Measurements from ENCODE around the gene TMED7.

Gene TMED7

DNA sequence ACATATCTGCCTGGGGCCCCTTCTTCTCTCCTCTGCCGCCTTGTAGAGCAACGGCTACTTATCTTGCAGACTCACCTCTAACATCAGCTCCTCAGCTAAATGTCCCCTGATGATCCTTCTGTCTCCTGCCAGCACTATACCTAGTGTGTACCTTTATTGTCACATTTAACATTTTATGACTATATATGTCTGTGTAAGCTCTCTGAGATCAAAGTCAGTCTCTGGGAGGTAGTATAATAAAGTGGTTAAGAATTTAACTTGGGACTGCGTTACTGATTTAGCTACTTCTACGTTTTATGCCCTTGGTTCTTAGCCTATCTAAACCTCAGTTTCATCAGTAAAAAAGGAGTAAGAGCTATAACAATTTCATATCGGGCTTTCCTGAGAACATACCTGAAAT is 2.2 kb downstream of the TMED7 start:
- no peak for TF ChIP-seq ZBTB7A (IDR thresholded peaks at IDR 0.05; ENCODE audit: low read depth)
- TF ChIP-seq TAF1 (IDR thresholded peaks at IDR 0.05; ENCODE audit: low read depth), result no peak
- no peak for TF ChIP-seq RAD21 (IDR thresholded peaks at IDR 0.05; ENCODE audit: low read depth)
- TF ChIP-seq, protein P1, sequence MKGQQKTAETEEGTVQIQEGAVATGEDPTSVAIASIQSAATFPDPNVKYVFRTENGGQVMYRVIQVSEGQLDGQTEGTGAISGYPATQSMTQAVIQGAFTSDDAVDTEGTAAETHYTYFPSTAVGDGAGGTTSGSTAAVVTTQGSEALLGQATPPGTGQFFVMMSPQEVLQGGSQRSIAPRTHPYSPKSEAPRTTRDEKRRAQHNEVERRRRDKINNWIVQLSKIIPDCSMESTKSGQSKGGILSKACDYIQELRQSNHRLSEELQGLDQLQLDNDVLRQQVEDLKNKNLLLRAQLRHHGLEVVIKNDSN (IDR thresholded peaks at IDR 0.05), result no peak
- no peak for TF ChIP-seq NFIC (IDR thresholded peaks at IDR 0.05)
- no peak for TF ChIP-seq TEAD4 (IDR thresholded peaks at IDR 0.05)
- TF ChIP-seq, protein P2, sequence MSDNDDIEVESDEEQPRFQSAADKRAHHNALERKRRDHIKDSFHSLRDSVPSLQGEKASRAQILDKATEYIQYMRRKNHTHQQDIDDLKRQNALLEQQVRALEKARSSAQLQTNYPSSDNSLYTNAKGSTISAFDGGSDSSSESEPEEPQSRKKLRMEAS (IDR thresholded peaks at IDR 0.05), result no peak
- no peak for TF ChIP-seq EP300 (IDR thresholded peaks at IDR 0.05; ENCODE audit: borderline replicate concordance)
- TF ChIP-seq, protein P3, sequence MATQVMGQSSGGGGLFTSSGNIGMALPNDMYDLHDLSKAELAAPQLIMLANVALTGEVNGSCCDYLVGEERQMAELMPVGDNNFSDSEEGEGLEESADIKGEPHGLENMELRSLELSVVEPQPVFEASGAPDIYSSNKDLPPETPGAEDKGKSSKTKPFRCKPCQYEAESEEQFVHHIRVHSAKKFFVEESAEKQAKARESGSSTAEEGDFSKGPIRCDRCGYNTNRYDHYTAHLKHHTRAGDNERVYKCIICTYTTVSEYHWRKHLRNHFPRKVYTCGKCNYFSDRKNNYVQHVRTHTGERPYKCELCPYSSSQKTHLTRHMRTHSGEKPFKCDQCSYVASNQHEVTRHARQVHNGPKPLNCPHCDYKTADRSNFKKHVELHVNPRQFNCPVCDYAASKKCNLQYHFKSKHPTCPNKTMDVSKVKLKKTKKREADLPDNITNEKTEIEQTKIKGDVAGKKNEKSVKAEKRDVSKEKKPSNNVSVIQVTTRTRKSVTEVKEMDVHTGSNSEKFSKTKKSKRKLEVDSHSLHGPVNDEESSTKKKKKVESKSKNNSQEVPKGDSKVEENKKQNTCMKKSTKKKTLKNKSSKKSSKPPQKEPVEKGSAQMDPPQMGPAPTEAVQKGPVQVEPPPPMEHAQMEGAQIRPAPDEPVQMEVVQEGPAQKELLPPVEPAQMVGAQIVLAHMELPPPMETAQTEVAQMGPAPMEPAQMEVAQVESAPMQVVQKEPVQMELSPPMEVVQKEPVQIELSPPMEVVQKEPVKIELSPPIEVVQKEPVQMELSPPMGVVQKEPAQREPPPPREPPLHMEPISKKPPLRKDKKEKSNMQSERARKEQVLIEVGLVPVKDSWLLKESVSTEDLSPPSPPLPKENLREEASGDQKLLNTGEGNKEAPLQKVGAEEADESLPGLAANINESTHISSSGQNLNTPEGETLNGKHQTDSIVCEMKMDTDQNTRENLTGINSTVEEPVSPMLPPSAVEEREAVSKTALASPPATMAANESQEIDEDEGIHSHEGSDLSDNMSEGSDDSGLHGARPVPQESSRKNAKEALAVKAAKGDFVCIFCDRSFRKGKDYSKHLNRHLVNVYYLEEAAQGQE (IDR thresholded peaks at IDR 0.05; ENCODE audit: low read depth), result no peak
- no peak for TF ChIP-seq CEBPB (IDR thresholded peaks at IDR 0.05)
- TF ChIP-seq CREB1 (IDR thresholded peaks at IDR 0.05; ENCODE audit: low read depth), result no peak
- no peak for TF ChIP-seq YY1 (IDR thresholded peaks at IDR 0.05; ENCODE audit: low read depth)
- TF ChIP-seq FOXM1 (IDR thresholded peaks at IDR 0.05; ENCODE audit: borderline replicate concordance, low read depth), result no peak
- no peak for TF ChIP-seq TCF12 (IDR thresholded peaks at IDR 0.05; ENCODE audit: low read depth)
- TF ChIP-seq EGR1 (IDR thresholded peaks at IDR 0.05), result no peak

GRCh38 chr5:115621365-115621900 is 4.4 kb downstream of the TMED7 start:
- no peak for TF ChIP-seq RAD21 (IDR thresholded peaks at IDR 0.05; ENCODE audit: low read depth)
- no peak for TF ChIP-seq TEAD4 (IDR thresholded peaks at IDR 0.05)
- no peak for TF ChIP-seq NFIC (IDR thresholded peaks at IDR 0.05)
- TF ChIP-seq TCF12 (IDR thresholded peaks at IDR 0.05; ENCODE audit: low read depth), result no peak
- no peak for TF ChIP-seq ZBTB7A (IDR thresholded peaks at IDR 0.05; ENCODE audit: low read depth)
- TF ChIP-seq FOXM1 (IDR thresholded peaks at IDR 0.05; ENCODE audit: borderline replicate concordance, low read depth), result no peak

DNA sequence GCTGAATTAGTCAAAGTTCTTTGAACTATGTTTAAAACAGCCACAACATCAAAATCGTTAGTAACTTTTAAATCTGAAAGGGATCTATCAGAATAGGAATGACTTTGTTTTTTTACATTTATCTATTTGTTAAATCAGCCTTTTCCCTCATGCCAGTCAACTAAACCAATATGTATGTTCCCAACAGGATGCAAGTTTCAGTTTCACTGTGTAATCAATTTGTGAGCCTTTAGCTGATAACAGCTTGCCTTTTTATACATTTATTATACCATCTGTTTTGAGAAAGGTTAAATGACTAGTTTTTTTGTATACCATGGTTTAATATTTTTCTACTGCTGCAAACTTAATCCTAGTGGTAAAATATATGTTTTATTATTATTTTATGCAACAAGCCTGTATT is 8.9 kb downstream of the TMED7 start:
- TF ChIP-seq FOXM1 (IDR thresholded peaks at IDR 0.05; ENCODE audit: borderline replicate concordance, low read depth) (no peak), RAD21 (IDR thresholded peaks at IDR 0.05; ENCODE audit: low read depth) (no peak), YY1 (IDR thresholded peaks at IDR 0.05; ENCODE audit: low read depth) (no peak), CEBPB (IDR thresholded peaks at IDR 0.05) (no peak), CREB1 (IDR thresholded peaks at IDR 0.05; ENCODE audit: low read depth) (no peak), NFIC (IDR thresholded peaks at IDR 0.05) (no peak), EGR1 (IDR thresholded peaks at IDR 0.05) (no peak)

DNA sequence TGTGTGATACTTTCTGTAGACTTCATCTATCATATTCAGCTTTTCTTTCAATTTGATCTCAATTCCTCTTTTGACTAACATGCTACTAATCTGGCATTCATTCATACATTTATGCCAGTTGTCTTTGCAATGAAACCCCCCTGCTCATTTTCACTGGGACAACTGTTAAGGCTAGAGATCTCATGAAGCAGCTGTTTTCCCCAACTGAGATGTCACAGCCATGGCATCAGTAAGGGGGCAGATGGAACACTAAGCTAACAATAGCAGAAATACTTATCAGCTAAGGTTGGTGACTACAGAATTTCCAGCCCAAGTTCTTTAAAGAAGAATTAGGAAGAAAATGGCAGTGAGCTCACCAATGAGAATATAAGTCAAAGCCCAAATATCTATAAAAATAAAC is 9.4 kb downstream of the TMED7 start:
- no peak for TF ChIP-seq ZBTB7A (IDR thresholded peaks at IDR 0.05; ENCODE audit: low read depth)
- no peak for TF ChIP-seq CREB1 (IDR thresholded peaks at IDR 0.05; ENCODE audit: low read depth)

DNA sequence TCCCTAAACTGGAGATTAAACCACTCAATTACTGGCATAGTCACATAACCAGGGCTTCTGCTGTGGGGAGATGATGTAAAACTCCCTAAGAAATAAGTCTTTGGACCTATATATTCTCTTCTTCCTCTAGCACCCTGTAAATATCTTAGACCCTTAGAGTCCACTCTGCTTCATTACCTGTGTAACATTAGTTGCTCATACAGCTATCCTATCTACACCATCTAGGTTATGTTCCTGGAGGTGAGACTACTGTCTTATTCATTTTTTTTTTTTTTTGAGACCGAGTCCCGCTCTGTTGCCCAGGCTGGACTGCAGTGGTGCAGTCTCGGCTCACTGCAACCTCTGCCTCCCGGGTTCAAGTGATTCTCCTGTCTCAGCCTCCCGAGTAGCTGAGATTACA is 14.0 kb downstream of the TMED7 start:
- TF ChIP-seq ZBTB7A (IDR thresholded peaks at IDR 0.05; ENCODE audit: low read depth) (no peak), NFIC (IDR thresholded peaks at IDR 0.05) (no peak), TEAD4 (IDR thresholded peaks at IDR 0.05) (no peak), RAD21 (IDR thresholded peaks at IDR 0.05; ENCODE audit: low read depth) (no peak), CREB1 (IDR thresholded peaks at IDR 0.05; ENCODE audit: low read depth) (no peak), TCF12 (IDR thresholded peaks at IDR 0.05; ENCODE audit: low read depth) (no peak), EGR1 (IDR thresholded peaks at IDR 0.05) (no peak), TAF1 (IDR thresholded peaks at IDR 0.05; ENCODE audit: low read depth) (no peak), EP300 (IDR thresholded peaks at IDR 0.05; ENCODE audit: borderline replicate concordance) (no peak), YY1 (IDR thresholded peaks at IDR 0.05; ENCODE audit: low read depth) (no peak), FOXM1 (IDR thresholded peaks at IDR 0.05; ENCODE audit: borderline replicate concordance, low read depth) (no peak), CEBPB (IDR thresholded peaks at IDR 0.05) (no peak)
- TF ChIP-seq, protein P1 (IDR thresholded peaks at IDR 0.05), result no peak
- TF ChIP-seq, protein P2 (IDR thresholded peaks at IDR 0.05), result no peak
- TF ChIP-seq, protein P3 (IDR thresholded peaks at IDR 0.05; ENCODE audit: low read depth), result no peak

- TF ChIP-seq EGR1 (IDR thresholded peaks at IDR 0.05) (no peak), FOXM1 (IDR thresholded peaks at IDR 0.05; ENCODE audit: borderline replicate concordance, low read depth) (no peak), TEAD4 (IDR thresholded peaks at IDR 0.05) (no peak), ZBTB7A (IDR thresholded peaks at IDR 0.05; ENCODE audit: low read depth) (no peak), CREB1 (IDR thresholded peaks at IDR 0.05; ENCODE audit: low read depth) (no peak), NFIC (IDR thresholded peaks at IDR 0.05) (no peak), TCF12 (IDR thresholded peaks at IDR 0.05; ENCODE audit: low read depth) (no peak), EP300 (IDR thresholded peaks at IDR 0.05; ENCODE audit: borderline replicate concordance) (no peak)
- TF ChIP-seq, protein P2 (IDR thresholded peaks at IDR 0.05), result no peak
- TF ChIP-seq, protein P3 (IDR thresholded peaks at IDR 0.05; ENCODE audit: low read depth), result no peak
- TF ChIP-seq, protein P1 (IDR thresholded peaks at IDR 0.05), result no peak
Measured at GRCh38 chr5:115607935-115608334, 17.9 kb downstream of the TMED7 start.

Data from Ishikawa (cell line).